Endothelial cell of umbilical vein (primary cell): Measurements from ENCODE around the gene VSTM4.

Experiments
- CTCF ChIP-seq, 2 donors: IDR thresholded peaks; 1 replicate in 1 of 2; 2 replicates in 1 of 2; pipeline ENCODE4 v1.5.1; 2011; ENCODE audit warnings: low read length in 2 of 2, mild to moderate bottlenecking in 2 of 2, moderate library complexity in 2 of 2, control low read depth in 1 of 2, inconsistent platforms in 1 of 2, low read depth in 1 of 2; ENCODE audit not compliant: insufficient read depth in 1 of 2; ENCODE audit errors: extremely low read depth in 1 of 2
- EZH2 ChIP-seq: IDR thresholded peaks from 2 replicates; pipeline ENCODE4 v1.6.1; 2012; ENCODE audit warnings: borderline replicate concordance, low read depth, mild to moderate bottlenecking, moderate library complexity, low read length, inconsistent platforms; ENCODE audit not compliant: severe bottlenecking
- MYC ChIP-seq: IDR thresholded peaks from one replicate; pipeline ENCODE4 v1.6.1; 2011; ENCODE audit warnings: mild to moderate bottlenecking, low read depth, low read length
- POLR2A ChIP-seq: IDR thresholded peaks from 2 replicates; pipeline ENCODE4 v1.6.1; 2012; ENCODE audit warnings: low read depth, mild to moderate bottlenecking, control low read depth, low read length
- POLR2AphosphoS5 ChIP-seq: IDR thresholded peaks from 2 replicates; pipeline ENCODE4 v1.6.1; 2012; ENCODE audit warnings: low read depth, mild to moderate bottlenecking, control low read depth, low read length, moderate library complexity; ENCODE audit not compliant: insufficient read depth

GRCh38 chr10:49079499-49079898 lies 35.8 kb downstream of the VSTM4 start:
- no peak for TF ChIP-seq EZH2
- no peak for TF ChIP-seq POLR2A
- no peak for TF ChIP-seq CTCF (IDR thresholded peaks at IDR 0.05; ENCODE audit: extremely low read depth in 1 of 2, insufficient read depth in 1 of 2, low read depth in 1 of 2, low read length in 2 of 2)
- TF ChIP-seq POLR2AphosphoS5: no peak
- no peak for TF ChIP-seq MYC
